K562 treated with DMSO at 1 percent for 4 hours (cell line): Measurements from ENCODE around the gene FZD4. TPM values are rescaled to one million over a fixed set of nuclear protein-coding genes. Genes with fewer than 3 reads are reported as not detected.

Source experiments
- total RNA-seq: library from RNA; unstranded; fragments of 300-600 nt; gene quantifications from 2 replicates; pipeline ENCODE4 v1.2.3, GENCODE V29; 2022; ENCODE audit not compliant: insufficient read depth

FZD4 gene
- 5.1 and 8.4 TPM in 2 replicates for total RNA-seq

GRCh38 chr11:86955361-86956120 lies at the start of gene FZD4:
FZD4 (minus strand) TSS chr11:86955395; CDS start chr11:86955085, 310 bp downstream.

Other genes with a start within 250 kb of the FZD4 start
- 0.40 TPM in 1 of 2 replicates, not detected in the other for gene PRSS23, start 154.9 kb downstream of the FZD4 start, total RNA-seq
- 21.0 and 29.6 TPM in 2 replicates for gene TMEM135, start 82.5 kb upstream of the FZD4 start, total RNA-seq